GM21528 (cell line): ENCODE measurements around the gene SMYD4.
"Not testable (repeated sequence)": the region's sequence is repeated elsewhere in the genome, so short reads cannot be mapped to it uniquely, and the experiment has no call there.

ENCODE experiments used
- ATAC-seq: cut with Tn5 transposase; IDR thresholded peaks from one replicate; pipeline ENCODE4 v1.9.1; 2021; ENCODE audit warnings: mild to moderate bottlenecking, moderate library complexity; ENCODE audit not compliant: unreplicated experiment, low FRiP score

The SMYD4 gene

DNA sequence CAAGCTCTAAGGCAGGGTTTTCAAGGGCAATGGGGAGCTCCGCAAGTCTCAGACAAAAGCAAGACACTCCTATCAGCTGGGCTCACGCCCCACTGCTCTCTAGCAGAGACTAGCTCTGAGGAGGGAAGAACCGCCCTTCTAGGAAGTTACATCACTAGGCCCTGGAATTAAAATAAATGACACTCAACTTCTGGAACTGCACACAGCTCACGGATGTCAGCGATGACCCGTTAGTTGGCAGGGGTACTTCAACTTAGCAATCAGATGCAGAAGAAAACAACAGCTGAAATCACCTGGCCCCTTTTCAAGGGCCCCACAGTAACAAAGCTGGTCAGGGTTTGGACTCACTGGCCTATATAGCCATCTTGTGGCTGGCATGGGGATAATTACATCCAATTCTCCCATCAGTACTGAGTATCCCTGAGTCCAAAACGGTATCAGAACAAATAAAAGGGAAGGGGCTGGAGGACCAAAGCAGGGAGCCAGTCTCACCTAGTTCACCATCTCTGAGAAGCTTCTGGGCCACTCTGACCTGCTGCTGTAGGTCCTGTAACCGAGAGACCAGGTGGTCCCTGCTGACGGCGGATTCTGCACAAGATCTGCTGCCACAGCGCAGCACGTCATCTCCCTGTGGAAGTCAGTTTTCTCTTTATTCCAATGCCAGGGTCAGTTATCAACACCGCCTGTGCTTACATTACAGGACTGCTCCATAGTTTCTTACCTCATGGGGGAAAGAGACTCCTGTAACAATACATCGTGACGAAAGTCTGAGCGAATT, 45.7 kb downstream of the SMYD4 start:
- no peak for ATAC-seq

DNA sequence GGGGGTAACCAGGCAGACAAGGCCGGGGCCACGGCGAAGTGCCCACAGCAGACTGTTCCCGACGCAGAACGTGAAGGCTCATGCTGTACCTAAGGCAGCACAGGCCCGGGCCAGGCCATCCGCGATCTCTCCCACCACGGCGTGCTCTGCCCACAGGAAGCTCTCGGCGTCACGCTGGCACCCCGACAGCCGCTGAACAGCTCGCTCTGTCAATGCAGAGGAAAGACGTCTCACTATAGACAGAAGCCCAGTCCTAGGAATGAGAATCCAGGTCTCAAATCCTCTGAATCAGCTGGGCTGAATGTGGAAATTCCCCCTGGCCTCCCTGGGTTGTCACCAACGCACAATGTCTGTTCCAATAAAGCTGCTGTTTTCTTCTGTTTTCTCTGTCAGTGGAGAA, 46.4 kb downstream of the SMYD4 start:
- ATAC-seq: no peak

DNA sequence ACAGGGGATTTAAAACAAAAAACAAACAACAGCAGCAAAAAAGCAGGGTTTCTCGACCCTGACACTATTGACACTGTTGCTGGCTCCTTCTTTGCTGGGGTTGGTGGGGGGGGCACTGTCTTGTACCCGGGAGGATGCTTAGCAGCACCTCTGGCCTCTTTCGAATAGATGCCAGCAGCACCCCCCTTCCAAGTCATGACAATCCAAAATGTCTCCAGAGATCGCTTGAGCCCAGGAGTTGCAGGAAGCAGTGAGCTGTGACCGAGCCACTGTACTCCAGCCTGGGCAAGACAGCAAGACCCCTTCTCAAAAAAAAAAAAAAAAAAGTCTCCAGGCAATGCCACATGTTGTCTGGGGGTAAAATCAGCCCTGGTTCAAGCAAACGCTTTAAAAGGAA, 47.5 kb downstream of the SMYD4 start:
- no peak for ATAC-seq

DNA sequence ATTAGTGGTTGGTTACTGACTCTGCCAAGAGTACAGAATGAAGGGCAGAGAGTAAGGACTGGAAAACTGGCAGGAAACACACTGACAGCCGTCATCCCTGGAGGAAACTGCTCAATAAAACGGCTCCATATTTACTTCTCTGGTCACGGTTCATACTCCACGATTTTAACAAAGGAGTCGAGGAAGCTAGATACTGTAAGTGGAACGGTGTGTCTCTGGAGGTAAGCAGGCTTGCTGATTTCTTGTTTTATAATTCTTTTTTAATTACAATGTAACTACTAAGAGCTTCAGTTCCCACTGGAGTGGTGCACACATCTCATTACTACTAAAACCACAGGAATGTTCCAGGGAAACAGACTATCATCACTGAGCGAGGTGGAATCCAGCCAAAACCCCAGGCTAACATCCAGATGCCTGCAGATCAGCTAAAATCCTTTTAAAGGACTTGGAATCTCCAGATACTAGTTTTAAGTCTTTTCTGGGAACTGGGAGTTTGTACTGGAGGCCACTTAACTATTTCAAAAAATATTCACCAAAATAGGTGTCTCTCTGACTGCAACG, 50.1 kb downstream of the SMYD4 start:
- no peak for ATAC-seq

DNA sequence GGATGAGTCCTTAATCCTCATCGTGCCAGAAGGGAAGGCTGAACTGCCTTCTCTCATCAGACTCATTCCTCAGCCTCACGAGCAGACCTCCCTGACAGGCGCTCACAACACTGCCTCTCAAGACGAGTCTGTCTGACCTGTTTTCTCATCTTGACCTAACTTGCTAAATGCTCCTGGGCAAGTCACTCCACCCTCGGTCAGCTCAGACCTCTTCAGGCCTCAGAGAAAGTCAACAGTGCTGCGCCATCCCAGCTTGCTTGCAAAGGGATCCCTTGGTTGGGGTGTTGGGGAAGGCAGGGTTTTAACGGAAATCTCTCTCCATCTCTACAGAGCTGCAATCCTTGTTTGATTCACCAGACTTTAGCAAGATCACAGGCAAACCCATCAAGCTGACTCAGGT, 52.8 kb downstream of the SMYD4 start:
- no peak for ATAC-seq

DNA sequence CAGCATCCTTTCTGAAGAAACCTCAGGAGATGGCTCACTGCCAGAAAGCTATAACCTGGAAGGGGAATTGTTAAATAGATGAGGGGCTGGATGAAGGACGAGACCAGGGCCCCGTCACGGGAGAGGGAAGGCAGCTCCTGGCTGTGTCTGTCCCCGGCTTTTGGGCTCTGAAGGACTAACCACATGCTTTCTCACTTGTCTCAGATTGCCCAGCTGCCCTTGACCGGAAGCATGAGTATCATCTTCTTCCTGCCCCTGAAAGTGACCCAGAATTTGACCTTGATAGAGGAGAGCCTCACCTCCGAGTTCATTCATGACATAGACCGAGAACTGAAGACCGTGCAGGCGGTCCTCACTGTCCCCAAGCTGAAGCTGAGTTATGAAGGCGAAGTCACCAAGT, 53.4 kb downstream of the SMYD4 start:
- no peak for ATAC-seq

DNA sequence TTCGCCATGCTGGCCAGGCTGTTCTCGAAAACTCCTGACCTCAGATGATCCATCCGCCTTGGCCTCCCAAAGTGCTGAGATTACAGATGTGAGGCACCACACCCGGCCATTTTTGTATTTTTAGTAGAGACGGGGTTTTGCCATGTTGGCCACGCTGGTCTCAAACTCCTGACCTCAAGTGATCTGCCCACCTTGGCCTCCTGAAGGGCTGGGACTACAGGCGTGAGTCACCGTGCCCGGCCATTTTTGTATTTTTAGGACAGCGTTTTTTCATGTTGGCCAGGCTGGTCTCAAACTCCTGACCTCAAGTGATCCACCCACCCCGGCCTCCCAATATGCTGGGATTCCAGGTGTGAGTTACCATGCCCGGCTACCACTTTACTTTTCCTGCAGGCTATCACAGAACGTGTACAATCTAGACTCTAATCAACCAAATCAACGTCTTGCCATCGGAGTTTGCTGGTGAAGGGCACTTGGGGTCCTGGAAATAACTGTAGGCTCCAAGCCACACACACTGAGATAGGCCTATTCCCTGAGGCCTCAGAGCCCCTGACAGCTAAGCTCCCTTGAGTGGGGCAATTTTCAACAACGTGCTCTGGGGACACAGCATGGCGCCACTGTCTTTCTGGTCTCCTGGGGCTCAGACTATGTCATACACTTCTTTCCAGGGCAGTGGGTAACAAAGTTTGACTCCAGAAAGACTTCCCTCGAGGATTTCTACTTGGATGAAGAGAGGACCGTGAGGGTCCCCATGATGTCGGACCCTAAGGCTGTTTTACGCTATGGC, 55.1 kb downstream of the SMYD4 start:
- no peak for ATAC-seq

DNA sequence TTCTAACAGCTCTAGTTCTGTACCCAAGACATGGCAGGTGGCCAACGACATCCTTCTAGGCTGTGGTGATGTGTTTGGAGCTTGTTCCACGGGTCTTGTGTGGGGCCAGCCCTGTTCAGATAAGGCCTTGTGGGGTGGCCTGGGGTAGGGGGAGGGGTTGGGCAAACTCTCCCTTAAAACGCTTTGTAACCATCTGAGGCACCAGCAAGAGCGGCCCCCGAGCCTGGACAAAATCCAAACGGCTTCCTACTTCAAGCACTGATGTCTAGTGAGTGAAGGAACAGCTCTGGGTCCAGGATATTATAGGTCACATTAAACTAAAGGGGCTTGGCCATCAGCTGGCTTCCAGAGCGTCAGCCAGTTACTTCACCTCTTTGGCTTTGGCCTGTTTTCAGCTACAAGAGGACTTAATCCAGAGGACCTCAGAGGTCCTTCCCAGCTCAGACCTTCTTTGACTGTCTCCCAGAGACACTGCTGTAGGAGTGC, 56.0 kb downstream of the SMYD4 start:
- no peak for ATAC-seq

DNA sequence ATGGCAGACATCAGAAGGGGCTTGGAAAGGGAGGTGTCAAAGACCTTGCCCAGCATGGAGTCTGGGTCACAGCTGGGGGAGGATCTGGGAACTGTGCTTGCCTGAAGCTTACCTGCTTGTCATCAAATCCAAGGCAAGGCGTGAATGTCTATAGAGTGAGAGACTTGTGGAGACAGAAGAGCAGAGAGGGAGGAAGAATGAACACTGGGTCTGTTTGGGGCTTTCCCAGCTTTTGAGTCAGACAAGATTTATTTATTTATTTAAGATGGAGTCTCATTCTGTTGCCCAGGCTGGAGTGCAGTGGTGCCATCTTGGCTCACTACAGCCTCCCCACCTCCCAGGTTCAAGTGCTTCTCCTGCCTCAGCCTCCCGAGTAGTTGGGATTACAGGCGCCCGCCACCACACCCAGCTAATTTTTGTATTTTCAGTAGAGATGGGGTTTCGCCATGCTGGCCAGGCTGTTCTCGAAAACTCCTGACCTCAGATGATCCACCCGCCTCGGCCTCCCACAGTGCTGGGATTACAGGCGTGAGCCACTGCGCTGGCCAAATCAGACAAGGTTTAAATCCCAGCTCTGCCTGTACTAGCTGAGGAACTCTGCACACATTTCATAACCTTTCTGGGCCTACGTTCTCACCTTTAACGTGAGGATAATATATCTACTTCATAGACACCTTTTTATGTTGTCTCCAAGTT, 56.6 kb downstream of the SMYD4 start:
- not testable (repeated sequence) for ATAC-seq

DNA sequence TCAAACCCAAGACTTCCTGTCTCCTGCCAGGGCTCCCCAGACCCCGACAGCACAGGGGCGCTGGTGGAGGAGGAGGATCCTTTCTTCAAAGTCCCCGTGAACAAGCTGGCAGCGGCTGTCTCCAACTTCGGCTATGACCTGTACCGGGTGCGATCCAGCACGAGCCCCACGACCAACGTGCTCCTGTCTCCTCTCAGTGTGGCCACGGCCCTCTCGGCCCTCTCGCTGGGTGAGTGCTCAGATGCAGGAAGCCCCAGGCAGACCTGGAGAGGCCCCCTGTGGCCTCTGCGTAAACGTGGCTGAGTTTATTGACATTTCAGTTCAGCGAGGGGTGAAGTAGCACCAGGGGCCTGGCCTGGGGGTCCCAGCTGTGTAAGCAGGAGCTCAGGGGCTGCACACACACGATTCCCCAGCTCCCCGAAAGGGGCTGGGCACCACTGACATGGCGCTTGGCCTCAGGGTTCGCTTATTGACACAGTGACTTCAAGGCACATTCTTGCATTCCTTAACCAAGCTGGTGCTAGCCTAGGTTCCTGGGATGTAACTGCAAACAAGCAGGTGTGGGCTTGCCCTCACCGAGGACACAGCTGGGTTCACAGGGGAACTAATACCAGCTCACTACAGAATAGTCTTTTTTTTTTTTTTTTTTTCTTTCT, 59.8 kb downstream of the SMYD4 start:
- no peak for ATAC-seq

DNA sequence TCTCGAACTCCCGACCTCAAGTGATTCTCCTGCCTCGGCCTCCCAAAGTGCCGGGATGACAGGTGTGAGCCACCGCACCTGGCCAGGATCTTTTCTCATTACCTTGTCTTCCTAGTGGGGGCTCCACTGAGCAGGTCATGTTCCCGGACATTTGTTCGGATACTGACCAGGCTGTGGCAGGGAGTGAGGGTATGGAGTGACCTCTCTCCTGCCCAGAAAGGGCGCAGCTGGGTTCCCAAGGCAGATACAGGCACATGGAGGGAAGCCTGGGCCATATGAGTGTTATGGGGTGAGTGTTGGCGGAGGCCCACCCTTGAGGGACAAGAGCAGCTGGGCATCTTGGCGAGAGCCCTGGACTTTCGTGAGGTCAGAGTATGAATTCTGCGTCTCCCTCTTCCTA, 62.3 kb downstream of the SMYD4 start:
- ATAC-seq: no peak

DNA sequence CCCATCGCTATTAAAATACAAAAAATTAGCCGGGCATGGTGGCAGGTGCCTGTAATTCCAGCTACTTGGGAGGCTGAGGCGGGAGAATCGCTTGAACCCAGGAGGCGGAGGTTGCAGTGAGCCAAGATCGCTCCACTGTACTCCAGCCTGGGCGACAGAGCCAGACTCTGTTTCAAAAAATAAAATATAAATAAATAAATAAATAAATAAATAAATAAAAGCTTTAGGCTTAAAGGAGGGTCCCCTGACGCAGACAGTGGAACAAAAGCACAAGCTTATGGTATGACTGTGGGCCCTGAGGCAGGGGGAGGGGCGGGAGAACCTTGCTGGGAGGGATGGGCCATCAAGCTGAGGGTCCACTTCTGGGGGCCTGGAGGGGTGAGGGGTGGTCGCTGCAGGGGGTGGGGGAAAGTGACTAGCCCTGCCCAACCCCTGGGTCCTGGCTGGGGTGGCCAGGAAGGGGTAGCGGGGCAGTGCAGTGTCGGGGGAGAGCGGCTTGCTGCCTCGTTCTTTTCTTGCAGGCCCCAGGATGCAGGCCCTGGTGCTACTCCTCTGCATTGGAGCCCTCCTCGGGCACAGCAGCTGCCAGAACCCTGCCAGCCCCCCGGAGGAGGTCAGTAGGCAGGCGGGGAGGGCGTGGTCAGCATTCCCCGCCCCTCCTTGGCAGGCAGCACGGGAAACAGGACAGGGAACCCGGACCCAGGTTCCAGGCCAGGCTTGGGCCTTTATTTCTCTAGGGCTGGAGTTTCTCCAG, 63.1 kb downstream of the SMYD4 start:
- no peak for ATAC-seq

DNA sequence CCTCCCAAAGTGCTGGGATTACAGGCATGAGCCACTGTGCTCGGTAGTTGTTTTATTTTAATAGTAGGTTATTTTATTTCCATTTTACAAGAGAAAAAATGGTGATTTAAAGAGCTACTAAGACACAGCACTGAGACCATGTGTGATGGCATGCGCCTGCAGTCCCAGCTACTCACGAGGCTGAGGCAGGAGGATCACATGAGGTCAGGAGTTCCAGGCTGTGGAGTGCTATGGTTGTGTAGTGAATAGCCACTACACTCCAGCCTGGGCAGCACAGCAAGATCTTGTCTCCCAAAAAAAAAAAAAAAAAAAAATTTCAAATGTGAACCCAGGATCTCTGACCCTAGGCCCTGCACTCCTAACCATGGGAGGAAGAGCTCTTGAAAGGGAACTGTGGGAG, 64.1 kb downstream of the SMYD4 start:
- no peak for ATAC-seq

DNA sequence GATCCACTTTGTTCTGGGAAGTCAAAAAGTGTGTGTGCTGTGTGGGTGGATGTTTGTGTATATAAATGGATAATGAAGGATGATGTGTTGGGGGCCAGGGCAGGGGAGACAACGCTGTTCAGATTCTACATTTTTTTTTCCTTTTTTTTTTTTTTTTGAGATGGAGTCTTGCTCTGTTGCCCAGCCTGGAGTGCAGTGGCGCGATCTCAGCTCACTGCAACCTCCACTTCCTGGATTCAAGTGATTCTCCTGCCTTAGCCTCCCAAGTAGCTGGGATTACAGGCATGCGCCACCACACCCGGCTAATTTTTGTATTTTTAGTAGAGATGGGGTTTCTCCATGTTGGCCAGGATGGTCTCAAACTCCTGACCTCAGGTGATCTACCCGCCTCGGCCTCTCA, 65.0 kb downstream of the SMYD4 start:
- not testable (repeated sequence) for ATAC-seq

DNA sequence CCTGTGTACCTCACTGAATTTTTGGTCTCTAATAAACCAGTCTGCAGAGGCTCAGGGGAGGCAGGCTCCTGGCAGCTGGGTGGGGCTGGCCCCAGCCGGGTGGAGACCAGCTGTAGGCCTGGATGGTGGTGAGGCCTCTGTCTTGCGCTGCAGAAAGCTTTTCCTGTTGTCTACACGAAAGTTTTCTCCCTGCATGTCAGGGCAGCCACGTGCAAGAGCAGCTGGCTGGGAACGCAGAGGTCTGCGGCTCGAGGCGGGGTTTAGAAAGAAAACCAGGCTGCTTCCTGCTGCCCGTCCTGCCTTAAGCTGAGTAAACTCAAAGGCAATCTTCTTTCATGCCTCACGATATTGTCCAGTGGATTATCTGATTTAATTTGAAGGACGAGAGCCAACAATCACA, 65.4 kb downstream of the SMYD4 start:
- no peak for ATAC-seq

DNA sequence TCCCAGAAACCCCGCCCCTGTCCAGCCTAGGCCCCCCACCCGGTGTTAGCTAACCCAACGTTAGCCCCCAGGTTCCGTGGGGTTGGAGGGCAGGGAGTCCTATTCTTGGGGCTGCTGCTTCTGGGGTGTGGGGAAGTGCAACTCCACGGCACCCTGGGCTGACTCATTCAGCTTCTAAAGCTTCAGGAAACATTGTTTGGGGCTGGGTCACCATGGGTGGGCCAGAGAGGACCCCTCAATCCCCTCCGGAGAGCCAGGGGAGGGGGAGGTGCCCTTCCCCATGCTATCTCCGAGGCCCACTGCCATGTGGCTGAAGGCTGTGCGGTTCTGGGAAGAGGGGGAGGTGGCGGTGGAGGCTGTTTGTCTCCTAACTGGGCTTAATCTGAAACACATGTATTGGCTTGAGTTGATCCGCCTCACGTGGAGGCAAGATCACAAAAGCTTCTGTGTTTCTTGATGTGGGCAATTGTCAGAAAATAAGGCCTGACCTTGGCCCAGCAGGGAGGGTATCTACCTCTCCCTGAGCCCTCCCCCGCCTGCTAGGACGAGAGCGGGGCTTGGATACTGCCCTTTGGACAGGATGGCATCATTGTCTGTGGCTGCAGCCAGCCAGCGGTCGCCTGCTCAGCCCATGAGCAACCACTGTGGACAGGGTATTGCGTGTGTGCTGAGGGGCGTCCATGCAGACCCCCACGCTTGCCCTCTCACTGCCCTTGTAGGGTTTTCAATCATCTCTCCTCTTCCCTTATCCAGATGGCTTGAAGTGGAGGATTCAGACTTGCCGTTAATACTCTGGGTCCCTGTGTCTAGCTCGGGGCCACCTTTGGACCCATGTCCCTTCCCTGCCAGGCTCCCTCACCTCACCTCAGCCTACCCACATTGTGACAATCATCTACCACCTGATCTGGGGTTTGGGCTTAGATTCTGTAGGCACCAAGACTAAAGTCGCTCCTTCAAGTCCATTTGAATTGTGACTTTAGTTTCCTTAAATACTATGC, 66.5 kb downstream of the SMYD4 start:
- no peak for ATAC-seq

DNA sequence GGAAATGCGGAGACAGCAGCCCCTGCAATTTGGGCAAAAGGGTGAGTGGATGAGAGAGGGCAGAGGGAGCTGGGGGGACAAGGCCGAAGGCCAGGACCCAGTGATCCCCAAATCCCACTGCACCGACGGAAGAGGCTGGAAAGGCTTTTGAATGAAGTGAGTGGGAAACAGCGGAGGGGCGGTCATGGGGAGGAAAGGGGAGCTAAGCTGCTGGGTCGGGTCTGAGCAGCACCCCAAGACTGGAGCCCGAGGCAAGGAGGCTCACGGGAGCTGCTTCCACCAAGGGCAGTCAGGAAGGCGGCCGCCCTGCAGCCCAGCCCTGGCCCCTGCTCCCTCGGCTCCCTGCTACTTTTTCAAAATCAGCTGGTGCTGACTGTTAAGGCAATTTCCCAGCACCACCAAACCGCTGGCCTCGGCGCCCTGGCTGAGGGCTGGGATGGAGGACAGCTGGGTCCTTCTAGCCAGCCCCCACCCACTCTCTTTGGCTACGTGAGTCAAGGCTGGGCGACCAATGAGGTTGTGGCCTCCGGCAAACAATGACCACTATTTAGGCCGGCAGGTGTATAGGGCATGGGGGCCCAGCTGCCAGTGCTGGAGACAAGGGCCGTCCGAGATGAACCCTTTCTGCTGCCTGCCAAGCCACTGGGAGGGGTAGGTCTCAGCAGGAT, 67.3 kb downstream of the SMYD4 start:
- ATAC-seq: no peak

DNA sequence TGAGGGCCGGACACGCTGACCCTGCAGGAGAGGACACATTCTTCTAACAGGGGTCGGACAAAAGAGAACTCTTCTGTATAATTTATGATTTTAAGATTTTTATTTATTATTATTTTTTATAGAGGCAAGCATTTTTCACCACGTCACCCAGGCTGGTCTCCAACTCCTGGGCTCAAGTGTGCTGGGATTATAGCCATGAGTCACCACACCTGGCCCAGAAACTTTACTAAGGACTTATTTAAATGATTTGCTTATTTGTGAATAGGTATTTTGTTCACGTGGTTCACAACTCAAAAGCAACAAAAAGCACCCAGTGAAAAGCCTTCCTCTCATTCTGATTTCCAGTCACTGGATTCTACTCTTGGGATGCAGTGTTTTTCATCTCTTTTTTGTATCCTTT, 70.2 kb downstream of the SMYD4 start:
- ATAC-seq: no peak
